Effector memory CD4-positive, alpha-beta T cell (primary cell): Measurements from ENCODE around the gene RSPH1.

Source experiments
- DNase-seq, 3 donors: peaks; one replicate each; pipeline ENCODE4 v3.0.0-alpha.2; 2020
- H3K27ac ChIP-seq: 2 replicates; pipeline ENCODE4 v1.7.0; 2013; ENCODE audit warnings: mild to moderate bottlenecking, low read length, moderate library complexity; ENCODE audit not compliant: insufficient read depth, poor library complexity, severe bottlenecking
- H3K27me3 ChIP-seq: replicated peaks from 2 replicates; pipeline ENCODE4 v1.7.0; 2013; ENCODE audit warnings: mild to moderate bottlenecking, low read length; ENCODE audit not compliant: insufficient read depth, control insufficient read depth, poor library complexity, severe bottlenecking
- H3K36me3 ChIP-seq: 2 replicates; pipeline ENCODE4 v1.7.0; 2013; ENCODE audit warnings: mild to moderate bottlenecking, low read length, moderate library complexity; ENCODE audit not compliant: control insufficient read depth, insufficient read depth
- H3K4me1 ChIP-seq: 2 replicates; pipeline ENCODE4 v1.7.0; 2013; ENCODE audit warnings: low read length, mild to moderate bottlenecking; ENCODE audit not compliant: control insufficient read depth, insufficient read depth, poor library complexity, severe bottlenecking
- H3K4me3 ChIP-seq: 2 replicates; pipeline ENCODE4 v1.7.0; 2013; ENCODE audit warnings: low read length, low read depth, mild to moderate bottlenecking; ENCODE audit not compliant: insufficient read depth, poor library complexity, severe bottlenecking
- H3K9me3 ChIP-seq: 2 replicates; pipeline ENCODE4 v1.7.0; 2013; ENCODE audit warnings: mild to moderate bottlenecking, low read length, moderate library complexity; ENCODE audit not compliant: control insufficient read depth

The RSPH1 gene

GRCh38 chr21:42500736-42501135 is 4.7 kb upstream of the RSPH1 start:
- Histone ChIP-seq H3K27ac (no peak overlapping the region), H3K4me1 (peaks cover 14% of the 10 kb centered on the region), H3K36me3 (no peaks in the 10 kb centered on the region), H3K9me3 (no peaks in the 10 kb centered on the region), H3K4me3 (no peak overlapping the region), H3K27me3 (no peaks in the 10 kb centered on the region)
- DNase-seq = no peak

- H3K9me3 ChIP-seq = no peaks in the 10 kb centered on the region
- H3K36me3 ChIP-seq = no peaks in the 10 kb centered on the region
- no peaks in the 10 kb centered on the region for H3K27me3 ChIP-seq
- no peak overlapping the region for H3K4me3 ChIP-seq
- peaks cover 15% of the 10 kb centered on the region for H3K4me1 ChIP-seq
- DNase-seq = no peak
- H3K27ac ChIP-seq = no peak overlapping the region
Measured at GRCh38 chr21:42500225-42500624, 4.2 kb upstream of the RSPH1 start.

GRCh38 chr21:42499444-42500112 is 3.6 kb upstream of the RSPH1 start:
- Histone ChIP-seq H3K4me1 (peaks cover 15% of the 10 kb centered on the region), H3K27me3 (no peaks in the 10 kb centered on the region), H3K9me3 (no peaks in the 10 kb centered on the region), H3K27ac (no peak overlapping the region), H3K36me3 (no peaks in the 10 kb centered on the region), H3K4me3 (no peak overlapping the region)
- no peak for DNase-seq

- H3K9me3 ChIP-seq = no peaks in the 10 kb centered on the region
- no peaks in the 10 kb centered on the region for H3K36me3 ChIP-seq
- no peak overlapping the region for H3K27ac ChIP-seq
- H3K4me3 ChIP-seq = no peak overlapping the region
- no peaks in the 10 kb centered on the region for H3K27me3 ChIP-seq
- DNase-seq = no peak
- peaks cover 10% of the 10 kb centered on the region for H3K4me1 ChIP-seq
Measured at GRCh38 chr21:42498012-42498411, 2.0 kb upstream of the RSPH1 start.

- H3K4me3 ChIP-seq = peak overlapping the region; percentile 67
- no peaks in the 10 kb centered on the region for H3K36me3 ChIP-seq
- H3K27me3 ChIP-seq = no peaks in the 10 kb centered on the region
- no peak for DNase-seq
- H3K9me3 ChIP-seq = no peaks in the 10 kb centered on the region
- peak overlapping the region; percentile 69 for H3K27ac ChIP-seq
- peaks cover 10% of the 10 kb centered on the region for H3K4me1 ChIP-seq
Measured at GRCh38 chr21:42496839-42497202, 797 bp upstream of the RSPH1 start.

- DNase-seq = no peak
- H3K36me3 ChIP-seq = no peaks in the 10 kb centered on the region
- peak overlapping the region; percentile 55 for H3K4me3 ChIP-seq
- peaks cover 10% of the 10 kb centered on the region for H3K4me1 ChIP-seq
- H3K9me3 ChIP-seq = no peaks in the 10 kb centered on the region
- H3K27me3 ChIP-seq = no peaks in the 10 kb centered on the region
- H3K27ac ChIP-seq = peak overlapping the region; percentile 69
Measured at GRCh38 chr21:42495765-42496119, 282 bp downstream of the RSPH1 start.

- Histone ChIP-seq H3K4me1 (peaks cover 10% of the 10 kb centered on the region), H3K27ac (no peak overlapping the region), H3K36me3 (no peaks in the 10 kb centered on the region), H3K9me3 (no peaks in the 10 kb centered on the region), H3K4me3 (no peak overlapping the region), H3K27me3 (no peaks in the 10 kb centered on the region)
- no peak for DNase-seq
Measured at GRCh38 chr21:42495027-42495426, 997 bp downstream of the RSPH1 start.

GRCh38 chr21:42493109-42494060 is 2.6 kb downstream of the RSPH1 start:
- Histone ChIP-seq H3K36me3 (no peaks in the 10 kb centered on the region), H3K27me3 (no peaks in the 10 kb centered on the region), H3K27ac (no peak overlapping the region), H3K9me3 (no peaks in the 10 kb centered on the region), H3K4me1 (peaks cover 10% of the 10 kb centered on the region), H3K4me3 (no peak overlapping the region)
- no peak for DNase-seq

- H3K27me3 ChIP-seq = no peaks in the 10 kb centered on the region
- H3K36me3 ChIP-seq = no peaks in the 10 kb centered on the region
- peaks cover 10% of the 10 kb centered on the region for H3K4me1 ChIP-seq
- H3K4me3 ChIP-seq = no peak overlapping the region
- no peaks in the 10 kb centered on the region for H3K9me3 ChIP-seq
- no peak for DNase-seq
- H3K27ac ChIP-seq = no peak overlapping the region
Measured at GRCh38 chr21:42492201-42492600, 3.8 kb downstream of the RSPH1 start.

- no peak for DNase-seq
- no peak overlapping the region for H3K4me3 ChIP-seq
- no peaks in the 10 kb centered on the region for H3K36me3 ChIP-seq
- H3K4me1 ChIP-seq = peaks cover 4% of the 10 kb centered on the region
- H3K9me3 ChIP-seq = no peaks in the 10 kb centered on the region
- no peaks in the 10 kb centered on the region for H3K27me3 ChIP-seq
- no peak overlapping the region for H3K27ac ChIP-seq
Measured at GRCh38 chr21:42491328-42491727, 4.7 kb downstream of the RSPH1 start.
